Stomach (tissue), 4 donors: ENCODE data around the gene HES3.

Source experiments
- CTCF ChIP-seq, 7 experiments: fragments of 450-650 bp in 4 of 7; fragments of 200-600 bp in 3 of 7; sonication (generic) in 3 of 7; IDR thresholded peaks; one replicate each; pipeline ENCODE4 v1.5.1; 2016 to 2019; ENCODE audit warnings: antibody characterized with exemption in 7 of 7, control low read depth in 2 of 7, mild to moderate bottlenecking in 1 of 7
- POLR2A ChIP-seq, 4 donors: fragments of 450-650 bp; IDR thresholded peaks; one replicate each; pipeline ENCODE4 v1.6.1; 2016; ENCODE audit warnings: antibody characterized with exemption in 4 of 4, control low read depth in 2 of 4, mild to moderate bottlenecking in 1 of 4, moderate library complexity in 1 of 4

- TF ChIP-seq CTCF (IDR thresholded peaks at IDR 0.05) (no peak), POLR2A (IDR thresholded peaks at IDR 0.05) (no peak)
Measured at GRCh38 chr1:6206520-6206855, 37.5 kb upstream of the HES3 start.
